Measurements from ENCODE around the gene BCL6. TPM values are rescaled to one million over a fixed set of nuclear protein-coding genes. Genes with fewer than 3 reads are reported as not detected.

BCL6 gene
- total RNA-seq, 2 experiments from 2014 or later, result 41.4 to 51.3 TPM

- peaks cover 2% of the 10 kb centered on the region for H3K27me3 Mint-ChIP-seq
- ChIA-PET POLR2A (interaction anchor here (0.6 kb wide), 1 partner anchor 50 kb away, joined by 4 read pairs; no protein-coding TSS in a partner anchor), CTCF (no interaction called here)
- H3K9me3 Mint-ChIP-seq, result no peaks in the 10 kb centered on the region
- intact Hi-C loops (cut with micrococcal nuclease), result no loop called here
- no peak overlapping the region for H3K27ac Mint-ChIP-seq
- peaks cover 12% of the 10 kb centered on the region for H3K4me1 Mint-ChIP-seq (ENCODE audit: low read depth)
- H3K36me3 Mint-ChIP-seq, result no peaks in the 10 kb centered on the region
- H3K4me3 Mint-ChIP-seq, result no peak overlapping the region
- no peak for DNase-seq
Observed at GRCh38 chr3:187758318-187758955, 13.2 kb upstream of the BCL6 start.

GRCh38 chr3:187753516-187753915 is 8.2 kb upstream of the BCL6 start:
- no peak overlapping the region for H3K27ac Mint-ChIP-seq
- H3K36me3 Mint-ChIP-seq, result no peaks in the 10 kb centered on the region
- no peaks in the 10 kb centered on the region for H3K27me3 Mint-ChIP-seq
- no peak overlapping the region for H3K4me3 Mint-ChIP-seq
- CTCF ChIA-PET, result interaction anchor here (0.9 kb wide), 1 partner anchor 13 kb away, joined by 3 read pairs; no protein-coding TSS in a partner anchor
- DNase-seq, result no peak
- peaks cover 34% of the 10 kb centered on the region for H3K4me1 Mint-ChIP-seq (ENCODE audit: low read depth)
- H3K9me3 Mint-ChIP-seq, result no peaks in the 10 kb centered on the region
- intact Hi-C loops (cut with micrococcal nuclease), result no loop called here
- POLR2A ChIA-PET, result no interaction called here

- Mint-ChIP-seq H3K4me3 (no peak overlapping the region), H3K4me1 (ENCODE audit: low read depth) (peaks cover 46% of the 10 kb centered on the region), H3K36me3 (no peaks in the 10 kb centered on the region), H3K27me3 (no peaks in the 10 kb centered on the region), H3K27ac (no peak overlapping the region), H3K9me3 (no peaks in the 10 kb centered on the region)
- DNase-seq, result no peak
- CTCF ChIA-PET, result interaction anchor here (0.8 to 1.7 kb wide), 2 partner anchors 10 to 16 kb away, joined by 3 to 7 read pairs; no protein-coding TSS in a partner anchor
- intact Hi-C loops (cut with micrococcal nuclease), result no loop called here
- POLR2A ChIA-PET, result interaction anchor here (0.6 kb wide), 1 partner anchor 534 kb away, joined by 3 read pairs; no protein-coding TSS in a partner anchor
Observed at GRCh38 chr3:187750513-187751123, 5.3 kb upstream of the BCL6 start.

GRCh38 chr3:187750006-187750512 is 4.8 kb upstream of the BCL6 start:
- Mint-ChIP-seq H3K4me1 (ENCODE audit: low read depth) (peaks cover 46% of the 10 kb centered on the region), H3K9me3 (no peaks in the 10 kb centered on the region), H3K27ac (no peak overlapping the region), H3K4me3 (no peak overlapping the region), H3K27me3 (no peaks in the 10 kb centered on the region), H3K36me3 (no peaks in the 10 kb centered on the region)
- CTCF ChIA-PET, result interaction anchor here (0.8 to 1.7 kb wide), 2 partner anchors 10 to 16 kb away, joined by 3 to 7 read pairs; no protein-coding TSS in a partner anchor
- no peak for DNase-seq
- intact Hi-C loops (cut with micrococcal nuclease), result no loop called here
- POLR2A ChIA-PET, result interaction anchor here (0.6 to 1.3 kb wide), 2 partner anchors 19 to 534 kb away, joined by 3 read pairs; no protein-coding TSS in a partner anchor

DNA sequence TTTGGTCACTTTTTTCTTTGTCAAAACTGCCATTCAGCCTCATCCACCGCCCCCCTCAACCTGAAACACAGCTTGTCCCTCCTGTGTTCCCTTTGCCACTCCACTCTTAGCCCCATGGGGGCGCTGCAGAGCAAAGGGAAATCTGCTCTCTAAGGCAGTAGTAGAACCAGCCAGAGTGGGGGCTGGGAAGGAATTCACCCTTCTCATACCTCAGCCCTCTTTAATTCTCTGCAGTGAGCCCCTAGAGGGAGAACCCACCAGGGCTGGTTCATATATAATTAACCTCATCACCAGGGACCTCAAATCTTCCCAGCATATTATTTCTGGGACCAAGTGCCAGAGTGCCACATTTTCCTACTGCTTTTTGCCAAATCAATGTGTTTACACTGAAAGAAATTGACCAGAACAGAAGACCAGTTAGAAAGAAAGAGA is 2.8 kb upstream of the BCL6 start:
- peak; percentile 95 for DNase-seq
- Mint-ChIP-seq H3K36me3 (peaks cover 16% of the 10 kb centered on the region), H3K4me3 (peak overlapping the region; percentile 90), H3K4me1 (ENCODE audit: low read depth) (peaks cover 46% of the 10 kb centered on the region), H3K27ac (peak overlapping the region; percentile 99), H3K27me3 (no peaks in the 10 kb centered on the region), H3K9me3 (no peaks in the 10 kb centered on the region)
- CTCF ChIA-PET, result interaction anchor here (0.6 to 3.4 kb wide), 43 partner anchors 9 to 1377 kb away, joined by 3 to 32 read pairs (median 4); no protein-coding TSS in a partner anchor
- intact Hi-C loops (cut with micrococcal nuclease), result loop anchor here (1.0 to 10.0 kb wide), 7 partner anchors 29 to 1577 kb away; no protein-coding TSS in a partner anchor
- POLR2A ChIA-PET, result interaction anchor here (1.2 to 6.5 kb wide), 8 partner anchors 12 to 551 kb away, joined by 4 to 102 read pairs (median 10); no protein-coding TSS in a partner anchor

DNA sequence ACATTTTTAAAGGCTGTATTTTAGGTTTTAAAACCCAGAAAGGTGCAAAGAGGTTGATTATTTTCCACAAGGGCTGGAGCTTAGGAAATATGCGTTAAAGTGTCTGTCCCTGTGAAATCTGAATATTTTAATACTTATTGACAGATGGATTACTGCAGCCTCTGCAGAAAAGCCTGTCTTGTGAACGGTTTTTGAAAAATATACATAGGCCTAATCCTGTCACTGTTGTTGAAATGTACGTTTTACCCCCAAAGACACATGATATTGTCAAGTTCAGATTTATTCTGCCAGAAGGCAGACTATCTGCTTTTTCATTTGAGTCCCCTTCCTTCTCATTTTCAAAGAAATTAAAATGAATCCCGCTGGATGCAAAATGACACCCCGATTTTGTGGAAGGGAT is 2.2 kb upstream of the BCL6 start:
- peak overlapping the region; percentile 90 for H3K4me3 Mint-ChIP-seq
- H3K27me3 Mint-ChIP-seq, result no peaks in the 10 kb centered on the region
- intact Hi-C loops (cut with micrococcal nuclease), result loop anchor here (1.0 to 10.0 kb wide), 3 partner anchors 23 to 1577 kb away; no protein-coding TSS in a partner anchor
- H3K27ac Mint-ChIP-seq, result peak overlapping the region; percentile 99
- peaks cover 19% of the 10 kb centered on the region for H3K36me3 Mint-ChIP-seq
- DNase-seq, result no peak
- no peaks in the 10 kb centered on the region for H3K9me3 Mint-ChIP-seq
- ChIA-PET CTCF (interaction anchor here (0.6 to 3.4 kb wide), 51 partner anchors 9 to 1377 kb away, joined by 3 to 32 read pairs (median 4); no protein-coding TSS in a partner anchor), POLR2A (interaction anchor here (0.6 to 6.5 kb wide), 16 partner anchors 12 to 551 kb away, joined by 3 to 102 read pairs (median 6); partner anchors contain the start of gene LPP)
- H3K4me1 Mint-ChIP-seq (ENCODE audit: low read depth), result peaks cover 48% of the 10 kb centered on the region

GRCh38 chr3:187746442-187747281 is 1.4 kb upstream of the BCL6 start:
- Mint-ChIP-seq H3K27me3 (no peaks in the 10 kb centered on the region), H3K4me3 (peak overlapping the region; percentile 90), H3K4me1 (ENCODE audit: low read depth) (peaks cover 51% of the 10 kb centered on the region), H3K36me3 (peaks cover 21% of the 10 kb centered on the region), H3K27ac (peak overlapping the region; percentile 99), H3K9me3 (no peaks in the 10 kb centered on the region)
- DNase-seq, result peak; percentile 38
- POLR2A ChIA-PET, result interaction anchor here (0.6 to 6.5 kb wide), 28 partner anchors 13 to 1170 kb away, joined by 3 to 102 read pairs (median 6); partner anchors contain the start of gene LPP
- intact Hi-C loops (cut with micrococcal nuclease), result loop anchor here (1.0 to 10.0 kb wide), 3 partner anchors 24 to 1578 kb away; no protein-coding TSS in a partner anchor
- CTCF ChIA-PET, result interaction anchor here (0.6 to 3.4 kb wide), 43 partner anchors 8 to 1295 kb away, joined by 3 to 32 read pairs (median 5); no protein-coding TSS in a partner anchor

GRCh38 chr3:187746059-187746441 is 782 bp upstream of the BCL6 start:
- no peak for DNase-seq
- Mint-ChIP-seq H3K4me1 (ENCODE audit: low read depth) (peaks cover 49% of the 10 kb centered on the region), H3K9me3 (no peaks in the 10 kb centered on the region), H3K27me3 (no peaks in the 10 kb centered on the region), H3K36me3 (peaks cover 21% of the 10 kb centered on the region), H3K4me3 (peak overlapping the region; percentile 90), H3K27ac (peak overlapping the region; percentile 99)
- CTCF ChIA-PET, result interaction anchor here (0.7 to 2.5 kb wide), 15 partner anchors 43 to 1295 kb away, joined by 3 to 10 read pairs (median 5); no protein-coding TSS in a partner anchor
- intact Hi-C loops (cut with micrococcal nuclease), result loop anchor here (10.0 kb wide), 1 partner anchor 1579 kb away; no protein-coding TSS in a partner anchor
- POLR2A ChIA-PET, result interaction anchor here (0.9 to 6.5 kb wide), 26 partner anchors 24 to 1210 kb away, joined by 3 to 102 read pairs (median 6); partner anchors contain the start of gene LPP

- intact Hi-C loops (cut with micrococcal nuclease), result loop anchor here (1.0 to 10.0 kb wide), 6 partner anchors 56 to 1580 kb away; partner anchors contain the start of gene LPP
- peak overlapping the region; percentile 99 for H3K27ac Mint-ChIP-seq
- CTCF ChIA-PET, result interaction anchor here (1.0 to 2.8 kb wide), 12 partner anchors 62 to 1297 kb away, joined by 3 to 28 read pairs (median 6); no protein-coding TSS in a partner anchor
- peak overlapping the region; percentile 90 for H3K4me3 Mint-ChIP-seq
- no peaks in the 10 kb centered on the region for H3K9me3 Mint-ChIP-seq
- peak; percentile 58 for DNase-seq
- POLR2A ChIA-PET, result interaction anchor here (0.5 to 6.5 kb wide), 26 partner anchors 33 to 1294 kb away, joined by 3 to 102 read pairs (median 6); partner anchors contain the start of gene LPP
- H3K4me1 Mint-ChIP-seq (ENCODE audit: low read depth), result peaks cover 50% of the 10 kb centered on the region
- H3K36me3 Mint-ChIP-seq, result peaks cover 21% of the 10 kb centered on the region
- H3K27me3 Mint-ChIP-seq, result no peaks in the 10 kb centered on the region
Observed at GRCh38 chr3:187744169-187745151, 808 bp downstream of the BCL6 start.
